Activated CD8-positive, alpha-beta T cell treated with anti-CD3 and anti-CD28 coated beads for 36 hours (primary cell): ENCODE measurements around the gene CGNL1. TPM values are rescaled to one million over a fixed set of nuclear protein-coding genes. Genes with fewer than 3 reads are reported as not detected.

ENCODE experiments used
- ATAC-seq: fragments of 200-7000 bp; cut with Tn5 transposase; one replicate; pipeline ENCODE4 v1.10.0; 2021; ENCODE audit warnings: mild to moderate bottlenecking, moderate library complexity
- CTCF ChIA-PET: fragments of 350-600 bp; sonication (Branson Sonifier 250); formaldehyde crosslinking; loops from one replicate; lab custom pipeline; 2021; ENCODE audit warnings: antibody characterized with exemption; lab: Charles Lee
- POLR2A ChIA-PET: fragments of 350-600 bp; sonication (Branson Sonifier 250); formaldehyde crosslinking; loops from one replicate; lab custom pipeline; 2021; ENCODE audit warnings: antibody characterized with exemption; lab: Charles Lee
- DNase-seq: peaks from one replicate; pipeline ENCODE4 v3.0.0-alpha.2; 2020
- H3K27ac Mint-ChIP-seq: one replicate; pipeline ENCODE4 v1.8.0; 2021; ENCODE audit warnings: mild to moderate bottlenecking, mixed read lengths
- H3K27me3 Mint-ChIP-seq: one replicate; pipeline ENCODE4 v1.8.0; 2021; ENCODE audit warnings: mixed read lengths
- H3K36me3 Mint-ChIP-seq: one replicate; pipeline ENCODE4 v1.8.0; 2021; ENCODE audit warnings: low read depth, mixed read lengths
- H3K4me1 Mint-ChIP-seq: one replicate; pipeline ENCODE4 v1.8.0; 2021; ENCODE audit warnings: low read depth, mixed read lengths
- H3K4me3 Mint-ChIP-seq: one replicate; pipeline ENCODE4 v1.8.0; 2021; ENCODE audit warnings: mild to moderate bottlenecking, moderate library complexity, mixed read lengths
- H3K9me3 Mint-ChIP-seq: one replicate; pipeline ENCODE4 v1.8.0; 2021; ENCODE audit warnings: mixed read lengths
- intact Hi-C: fragments of 100-400 bp; cut with micrococcal nuclease; formaldehyde crosslinking; loops from one replicate; pipeline ENCODE4 v1.10.0; 2022
- total RNA-seq, 2 experiments: library from RNA; stranded (reverse); gene quantifications; one replicate each; pipeline ENCODE4 v1.2.3, GENCODE V29; 2021
- TF ChIP-seq, protein P1 (sequence below): fragments of 200-600 bp; IDR thresholded peaks from one replicate; pipeline ENCODE4 v1.8.0; 2022; ENCODE audit warnings: antibody characterized with exemption, mild to moderate bottlenecking

Gene CGNL1
- total RNA-seq, 2 experiments from 2014 or later: not detected

DNA sequence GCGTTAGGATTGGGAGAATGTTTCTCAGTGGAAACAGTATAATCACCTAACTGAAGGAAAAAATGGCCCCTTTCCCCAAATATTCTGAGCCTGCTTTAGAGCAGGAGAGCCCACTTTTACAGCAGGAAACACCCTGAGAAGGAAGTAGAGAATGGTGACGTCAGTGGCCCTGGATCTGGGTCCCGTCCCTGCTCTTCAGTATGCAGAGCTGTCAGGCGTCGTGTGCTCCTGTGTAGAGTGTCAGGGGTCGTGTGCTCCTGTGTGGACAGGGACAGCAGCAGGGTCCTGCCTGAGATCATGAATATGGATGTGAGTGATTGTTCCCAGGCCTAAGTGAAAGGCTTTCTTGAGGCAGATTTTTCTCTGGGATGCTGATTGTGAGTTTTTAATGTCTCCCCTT is 45.2 kb downstream of the CGNL1 start:
- ATAC-seq (no peak), DNase-seq (no peak)
- no peaks in the 10 kb centered on the region for H3K9me3 Mint-ChIP-seq
- intact Hi-C loops: no loop called here
- H3K27ac Mint-ChIP-seq: no peak overlapping the region
- no peaks in the 10 kb centered on the region for H3K4me1 Mint-ChIP-seq
- TF ChIP-seq, protein P1, sequence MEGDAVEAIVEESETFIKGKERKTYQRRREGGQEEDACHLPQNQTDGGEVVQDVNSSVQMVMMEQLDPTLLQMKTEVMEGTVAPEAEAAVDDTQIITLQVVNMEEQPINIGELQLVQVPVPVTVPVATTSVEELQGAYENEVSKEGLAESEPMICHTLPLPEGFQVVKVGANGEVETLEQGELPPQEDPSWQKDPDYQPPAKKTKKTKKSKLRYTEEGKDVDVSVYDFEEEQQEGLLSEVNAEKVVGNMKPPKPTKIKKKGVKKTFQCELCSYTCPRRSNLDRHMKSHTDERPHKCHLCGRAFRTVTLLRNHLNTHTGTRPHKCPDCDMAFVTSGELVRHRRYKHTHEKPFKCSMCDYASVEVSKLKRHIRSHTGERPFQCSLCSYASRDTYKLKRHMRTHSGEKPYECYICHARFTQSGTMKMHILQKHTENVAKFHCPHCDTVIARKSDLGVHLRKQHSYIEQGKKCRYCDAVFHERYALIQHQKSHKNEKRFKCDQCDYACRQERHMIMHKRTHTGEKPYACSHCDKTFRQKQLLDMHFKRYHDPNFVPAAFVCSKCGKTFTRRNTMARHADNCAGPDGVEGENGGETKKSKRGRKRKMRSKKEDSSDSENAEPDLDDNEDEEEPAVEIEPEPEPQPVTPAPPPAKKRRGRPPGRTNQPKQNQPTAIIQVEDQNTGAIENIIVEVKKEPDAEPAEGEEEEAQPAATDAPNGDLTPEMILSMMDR: no peak
- no peaks in the 10 kb centered on the region for H3K36me3 Mint-ChIP-seq
- peaks cover 2% of the 10 kb centered on the region for H3K27me3 Mint-ChIP-seq
- CTCF ChIA-PET: no interaction called here
- POLR2A ChIA-PET: no interaction called here
- no peak overlapping the region for H3K4me3 Mint-ChIP-seq

DNA sequence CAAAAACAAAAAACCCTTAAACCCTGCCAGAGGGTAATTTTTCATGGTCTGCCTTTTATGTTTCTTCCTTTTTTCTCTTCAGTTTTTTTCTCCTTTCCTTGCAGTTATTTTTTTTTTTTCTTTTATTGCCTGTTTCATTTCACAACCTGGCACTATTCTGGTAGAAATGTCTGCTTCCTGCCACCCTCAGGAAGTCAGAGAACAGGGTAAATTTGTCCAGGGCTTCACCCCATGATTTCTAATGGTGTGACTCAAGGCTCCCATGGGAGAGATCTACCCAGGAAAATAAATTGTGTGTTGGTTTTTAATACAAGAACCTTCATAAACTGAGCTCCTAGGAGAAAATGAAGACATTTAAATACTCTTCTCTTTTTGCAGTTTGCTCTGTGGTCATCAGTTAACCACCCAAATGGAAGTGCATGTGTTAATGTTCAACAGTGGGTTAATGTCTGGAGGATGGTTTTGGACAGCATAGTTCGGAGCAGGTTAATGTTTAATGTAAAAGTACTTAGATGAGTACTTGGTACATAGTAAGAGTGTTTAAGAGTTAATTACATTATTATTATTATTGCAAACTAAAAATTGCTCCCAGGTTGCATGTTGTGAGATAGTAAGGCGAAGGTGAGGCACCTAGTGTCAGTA is 45.9 kb downstream of the CGNL1 start:
- intact Hi-C loops: no loop called here
- Mint-ChIP-seq H3K4me3 (no peak overlapping the region), H3K36me3 (no peaks in the 10 kb centered on the region), H3K27me3 (peaks cover 2% of the 10 kb centered on the region), H3K4me1 (no peaks in the 10 kb centered on the region), H3K27ac (no peak overlapping the region), H3K9me3 (no peaks in the 10 kb centered on the region)
- DNase-seq (no peak), ATAC-seq (no peak)
- CTCF ChIA-PET: no interaction called here
- TF ChIP-seq, protein P1: no peak
- POLR2A ChIA-PET: no interaction called here

DNA sequence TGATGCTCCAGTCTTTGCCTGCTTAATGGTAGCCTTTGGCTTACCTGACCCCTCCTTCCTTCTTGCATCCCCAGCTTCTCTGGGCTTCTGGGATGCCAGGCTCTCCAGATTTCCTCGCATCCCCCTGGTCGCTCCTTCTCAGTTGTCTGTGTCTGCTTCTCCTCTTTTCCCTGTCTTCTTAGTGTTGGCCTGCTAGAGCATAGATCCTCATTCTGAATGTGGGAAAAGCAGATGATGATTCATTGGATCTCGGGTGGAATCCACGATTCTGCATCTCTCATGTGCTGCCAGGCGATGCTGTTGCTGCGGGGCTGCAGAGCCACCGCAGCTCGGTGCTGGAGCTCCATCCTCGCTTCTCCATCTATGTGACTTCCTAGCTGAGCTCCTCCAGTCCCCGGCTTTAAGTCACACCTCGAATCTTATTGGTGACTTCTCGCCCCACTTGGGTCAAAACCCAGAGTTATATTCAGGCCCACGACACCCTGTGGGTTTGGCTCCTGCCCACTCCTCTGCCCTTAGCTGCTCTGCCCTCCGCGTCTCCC is 47.4 kb downstream of the CGNL1 start:
- no peaks in the 10 kb centered on the region for H3K36me3 Mint-ChIP-seq
- no peak overlapping the region for H3K27ac Mint-ChIP-seq
- no peaks in the 10 kb centered on the region for H3K9me3 Mint-ChIP-seq
- H3K4me1 Mint-ChIP-seq: no peaks in the 10 kb centered on the region
- H3K27me3 Mint-ChIP-seq: peaks cover 2% of the 10 kb centered on the region
- ChIA-PET POLR2A (no interaction called here), CTCF (interaction anchor here (0.8 kb wide), 1 partner anchor 83 kb away, joined by 3 read pairs; no protein-coding TSS in a partner anchor)
- intact Hi-C loops: no loop called here
- DNase-seq (no peak), ATAC-seq (no peak)
- TF ChIP-seq, protein P1: no peak
- no peak overlapping the region for H3K4me3 Mint-ChIP-seq

DNA sequence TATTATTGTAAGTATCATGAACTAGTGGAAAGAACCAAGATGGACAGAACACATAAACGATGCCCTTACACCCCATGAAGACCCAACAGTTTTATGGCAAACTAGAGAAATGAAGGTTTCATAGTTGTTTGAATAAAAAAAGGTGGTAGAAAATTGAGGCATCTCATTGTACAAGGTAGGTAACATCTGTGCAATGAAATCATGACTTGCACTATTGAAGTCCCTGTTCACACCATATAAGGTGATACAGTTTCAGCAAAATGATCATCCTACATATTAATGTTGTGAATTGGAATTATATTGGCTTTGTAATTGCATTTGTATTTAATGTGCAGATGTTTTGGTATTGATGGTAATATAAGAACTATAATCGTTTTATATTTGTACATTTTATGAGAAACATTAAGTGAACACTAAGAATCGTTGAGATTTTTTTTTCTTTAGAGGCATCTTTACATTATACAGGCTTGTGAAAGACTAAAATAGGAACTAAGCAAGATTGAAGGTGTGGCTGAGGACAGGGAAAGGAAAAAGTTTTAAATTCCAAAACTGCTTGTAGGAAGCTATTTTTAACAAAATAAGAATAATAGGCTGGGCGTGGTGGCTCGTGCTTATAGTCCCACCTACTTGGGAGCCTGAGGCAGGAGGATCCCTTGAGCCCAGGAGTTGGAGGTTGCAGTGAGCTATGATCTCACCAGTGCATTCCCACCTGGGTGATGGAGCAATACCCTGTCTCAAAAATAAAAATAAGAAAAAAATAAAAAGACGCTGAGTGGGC is 48.5 kb downstream of the CGNL1 start:
- H3K4me3 Mint-ChIP-seq: no peak overlapping the region
- TF ChIP-seq, protein P1: no peak

DNA sequence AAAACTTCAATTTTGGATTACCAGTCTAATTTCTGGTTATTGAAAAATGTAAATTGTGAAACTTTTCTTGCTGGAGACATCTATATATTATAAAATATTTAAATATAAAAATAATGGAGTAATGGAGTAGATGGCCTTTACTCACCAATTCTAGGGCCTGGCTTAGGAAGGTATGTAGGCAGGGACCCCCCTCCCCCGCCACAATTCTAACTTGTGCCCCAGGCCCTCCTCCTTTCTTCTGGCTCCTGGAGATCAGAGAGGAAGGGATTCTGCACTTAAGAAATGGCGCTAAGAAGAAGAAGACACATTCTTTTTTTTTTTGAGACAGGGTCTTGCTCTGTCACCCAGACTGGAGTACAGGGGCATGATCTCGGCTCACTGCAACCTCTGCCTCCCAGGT is 49.5 kb downstream of the CGNL1 start:
- Mint-ChIP-seq H3K9me3 (no peaks in the 10 kb centered on the region), H3K27me3 (no peaks in the 10 kb centered on the region), H3K36me3 (no peaks in the 10 kb centered on the region), H3K27ac (no peak overlapping the region), H3K4me1 (no peaks in the 10 kb centered on the region), H3K4me3 (no peak overlapping the region)
- CTCF ChIA-PET: no interaction called here
- intact Hi-C loops: no loop called here
- POLR2A ChIA-PET: interaction anchor here (0.7 kb wide), 1 partner anchor 46 kb away, joined by 4 read pairs; no protein-coding TSS in a partner anchor
- DNase-seq (no peak), ATAC-seq (no peak)
- TF ChIP-seq, protein P1: no peak

More for the DNA sequence above, 48.5 kb downstream of the CGNL1 start:
- ATAC-seq (no peak), DNase-seq (no peak)
- H3K27me3 Mint-ChIP-seq: no peaks in the 10 kb centered on the region
- intact Hi-C loops: no loop called here
- ChIA-PET POLR2A (no interaction called here), CTCF (interaction anchor here (0.8 kb wide), 1 partner anchor 84 kb away, joined by 3 read pairs; no protein-coding TSS in a partner anchor)
- H3K9me3 Mint-ChIP-seq: no peaks in the 10 kb centered on the region
- no peaks in the 10 kb centered on the region for H3K4me1 Mint-ChIP-seq
- no peak overlapping the region for H3K27ac Mint-ChIP-seq
- no peaks in the 10 kb centered on the region for H3K36me3 Mint-ChIP-seq
